Upper lobe of right lung (tissue), 1 donor: ENCODE results near the gene PNPLA3. TPM values are rescaled to one million over a fixed set of nuclear protein-coding genes. Genes with fewer than 3 reads are reported as not detected.

Experiments used
- ATAC-seq: fragments of 200-7000 bp; cut with Tn5 transposase; one replicate; pipeline ENCODE4 v1.9.1; 2020; ENCODE audit warnings: mild to moderate bottlenecking, moderate library complexity
- DNase-seq: peaks from one replicate; pipeline ENCODE4 v3.0.0-alpha.2; 2020
- H3K27ac ChIP-seq: fragments of 200-600 bp; one replicate; pipeline ENCODE4 v1.8.0; 2022
- H3K27me3 ChIP-seq: fragments of 200-600 bp; one replicate; pipeline ENCODE4 v1.8.0; 2022; ENCODE audit warnings: mild to moderate bottlenecking
- H3K36me3 ChIP-seq: fragments of 200-600 bp; one replicate; pipeline ENCODE4 v1.8.0; 2022
- H3K4me1 ChIP-seq: fragments of 200-600 bp; one replicate; pipeline ENCODE4 v1.8.0; 2022
- H3K4me3 ChIP-seq: fragments of 200-600 bp; one replicate; pipeline ENCODE4 v1.8.0; 2022; ENCODE audit warnings: mild to moderate bottlenecking
- H3K9me3 ChIP-seq: fragments of 200-600 bp; one replicate; pipeline ENCODE4 v1.8.0; 2022
- intact Hi-C: fragments of 100-400 bp; cut with DNase I; formaldehyde crosslinking; loops from one replicate; pipeline ENCODE4 v1.11.0; 2022
- total RNA-seq: library from RNA; stranded (reverse); fragmentation: NEBNext Ultra II Directional; extraction: Animal tissue kit (Norgen Biotek cat#: 25700); gene quantifications from one replicate; pipeline ENCODE4 v1.2.1, GENCODE V29; 2021
- TF ChIP-seq, protein P1 (sequence below): fragments of 200-600 bp; IDR thresholded peaks from one replicate; pipeline ENCODE4 v1.8.0; 2022; ENCODE audit warnings: antibody characterized with exemption
- donor health status: DM: no; HTN: yes; CAD: no; lungs with severe emphysema.

PNPLA3 gene
- total RNA-seq, 1 donor from 2014 or later = 3.7 TPM

- H3K36me3 ChIP-seq = peaks cover 96% of the 10 kb centered on the region
- DNase-seq (no peak), ATAC-seq (no peak)
- TF ChIP-seq, protein P1, sequence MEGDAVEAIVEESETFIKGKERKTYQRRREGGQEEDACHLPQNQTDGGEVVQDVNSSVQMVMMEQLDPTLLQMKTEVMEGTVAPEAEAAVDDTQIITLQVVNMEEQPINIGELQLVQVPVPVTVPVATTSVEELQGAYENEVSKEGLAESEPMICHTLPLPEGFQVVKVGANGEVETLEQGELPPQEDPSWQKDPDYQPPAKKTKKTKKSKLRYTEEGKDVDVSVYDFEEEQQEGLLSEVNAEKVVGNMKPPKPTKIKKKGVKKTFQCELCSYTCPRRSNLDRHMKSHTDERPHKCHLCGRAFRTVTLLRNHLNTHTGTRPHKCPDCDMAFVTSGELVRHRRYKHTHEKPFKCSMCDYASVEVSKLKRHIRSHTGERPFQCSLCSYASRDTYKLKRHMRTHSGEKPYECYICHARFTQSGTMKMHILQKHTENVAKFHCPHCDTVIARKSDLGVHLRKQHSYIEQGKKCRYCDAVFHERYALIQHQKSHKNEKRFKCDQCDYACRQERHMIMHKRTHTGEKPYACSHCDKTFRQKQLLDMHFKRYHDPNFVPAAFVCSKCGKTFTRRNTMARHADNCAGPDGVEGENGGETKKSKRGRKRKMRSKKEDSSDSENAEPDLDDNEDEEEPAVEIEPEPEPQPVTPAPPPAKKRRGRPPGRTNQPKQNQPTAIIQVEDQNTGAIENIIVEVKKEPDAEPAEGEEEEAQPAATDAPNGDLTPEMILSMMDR = no peak
- no peaks in the 10 kb centered on the region for H3K4me1 ChIP-seq
- no peak overlapping the region for H3K27ac ChIP-seq
- no peak overlapping the region for H3K4me3 ChIP-seq
- H3K27me3 ChIP-seq = no peaks in the 10 kb centered on the region
- intact Hi-C loops = no loop called here
- H3K9me3 ChIP-seq = no peaks in the 10 kb centered on the region
These were observed 57.0 kb downstream of the PNPLA3 start for GRCh38 chr22:43980579-43980978.

GRCh38 chr22:43980996-43981395 is 57.4 kb downstream of the PNPLA3 start:
- TF ChIP-seq, protein P1 = no peak
- Histone ChIP-seq H3K9me3 (no peaks in the 10 kb centered on the region), H3K4me3 (no peak overlapping the region), H3K4me1 (no peaks in the 10 kb centered on the region), H3K36me3 (peaks cover 96% of the 10 kb centered on the region), H3K27me3 (no peaks in the 10 kb centered on the region), H3K27ac (no peak overlapping the region)
- ATAC-seq (no peak), DNase-seq (no peak)
- intact Hi-C loops = no loop called here

GRCh38 chr22:43983808-43984207 is 60.2 kb downstream of the PNPLA3 start:
- TF ChIP-seq, protein P1 = no peak
- Histone ChIP-seq H3K27ac (no peak overlapping the region), H3K27me3 (no peaks in the 10 kb centered on the region), H3K4me3 (no peak overlapping the region), H3K4me1 (no peaks in the 10 kb centered on the region), H3K36me3 (peaks cover 94% of the 10 kb centered on the region), H3K9me3 (no peaks in the 10 kb centered on the region)
- ATAC-seq (no peak), DNase-seq (no peak)
- intact Hi-C loops = no loop called here

DNA sequence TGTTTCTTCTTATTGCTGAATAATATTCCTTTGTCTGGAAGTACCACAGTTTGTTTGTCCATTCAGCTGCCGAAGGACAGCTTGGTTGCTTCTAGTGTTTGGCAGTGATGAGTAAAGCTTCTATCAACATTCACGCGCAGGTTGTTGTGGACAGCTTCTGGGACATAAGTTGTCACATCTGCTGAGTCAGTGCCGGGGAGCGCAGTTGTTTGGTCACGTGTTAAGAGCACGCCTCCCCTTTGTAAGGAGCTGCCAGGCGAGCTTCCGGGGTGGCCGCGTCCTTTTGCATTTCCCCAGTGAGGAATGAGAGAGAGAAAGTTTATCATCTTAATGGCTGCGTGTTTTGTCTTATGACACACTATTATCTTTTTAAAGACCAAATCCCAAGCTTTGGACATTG is 61.9 kb downstream of the PNPLA3 start:
- DNase-seq = no peak
- intact Hi-C loops = no loop called here
- H3K4me1 ChIP-seq = no peaks in the 10 kb centered on the region
- H3K27me3 ChIP-seq = no peaks in the 10 kb centered on the region
- H3K9me3 ChIP-seq = no peaks in the 10 kb centered on the region
- H3K36me3 ChIP-seq = peaks cover 96% of the 10 kb centered on the region
- H3K4me3 ChIP-seq = no peak overlapping the region
- TF ChIP-seq, protein P1 = no peak
- H3K27ac ChIP-seq = no peak overlapping the region
- ATAC-seq = no peak

DNA sequence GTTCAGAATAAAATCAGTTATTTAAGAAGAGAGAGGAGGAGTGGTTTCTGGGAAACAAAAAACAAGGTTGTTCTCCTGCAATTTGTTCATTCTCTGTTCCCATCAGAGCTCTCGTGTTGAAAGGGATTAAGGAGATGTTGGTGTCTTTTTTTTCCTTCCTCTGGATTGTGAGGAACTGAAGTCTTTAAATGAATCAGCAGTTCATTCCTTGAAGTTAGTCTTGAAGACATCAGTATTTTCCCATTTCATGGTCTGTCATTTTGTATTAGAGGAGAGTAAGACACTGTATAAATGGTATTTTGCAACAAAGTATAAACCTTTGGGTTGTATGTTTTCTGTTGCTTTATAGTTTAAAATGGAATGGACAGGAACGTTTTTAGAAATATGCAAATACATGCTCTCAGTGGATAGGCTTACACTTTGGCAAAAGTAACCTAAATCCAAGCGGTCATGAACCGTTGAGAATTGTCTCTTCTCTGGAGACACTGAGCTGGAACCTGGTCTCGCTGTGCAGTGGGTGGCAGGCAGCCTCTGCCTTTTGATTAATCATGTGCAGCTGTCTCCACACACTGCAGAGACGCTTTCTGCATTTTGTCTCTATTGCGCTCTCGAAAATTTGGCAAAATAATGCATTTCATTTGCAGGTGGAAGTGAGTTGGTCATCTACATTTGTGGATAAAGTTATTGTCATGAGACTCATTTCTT is 64.7 kb downstream of the PNPLA3 start:
- no peak overlapping the region for H3K4me3 ChIP-seq

More for the DNA sequence above, 64.7 kb downstream of the PNPLA3 start:
- Histone ChIP-seq H3K27me3 (no peaks in the 10 kb centered on the region), H3K4me1 (no peaks in the 10 kb centered on the region), H3K27ac (no peak overlapping the region), H3K36me3 (peaks cover 94% of the 10 kb centered on the region), H3K9me3 (no peaks in the 10 kb centered on the region)
- no peak for ATAC-seq
- DNase-seq = peak; percentile 1
- TF ChIP-seq, protein P1 = no peak
- intact Hi-C loops = no loop called here
